Stimulated activated CD8-positive, alpha-beta memory T cell treated with anti-CD3 and anti-CD28 coated beads, Interleukin-7, amount 100 ng/mL, for 4 hours (primary cell): Measurements from ENCODE around the gene ICA1L.

Experiments used
- DNase-seq, 2 donors: peaks; one replicate each; pipeline ENCODE4 v3.0.0-alpha.2; 2020; ENCODE audit warnings: low read depth in 2 of 2

ICA1L gene

GRCh38 chr2:202743613-202744012, 128.0 kb downstream of the ICA1L start:
- no peak for DNase-seq

- DNase-seq = no peak
Measured at GRCh38 chr2:202736826-202737225, 134.7 kb downstream of the ICA1L start.

GRCh38 chr2:202726070-202726469, 145.5 kb downstream of the ICA1L start:
- DNase-seq = no peak

GRCh38 chr2:202723746-202724145, 147.8 kb downstream of the ICA1L start:
- DNase-seq = no peak
